Panc1 (cell line): ENCODE results near the gene SMIM7.

Experiments used
- CTCF ChIP-seq: fragments of 450-650 bp; IDR thresholded peaks from 2 replicates; pipeline ENCODE4 v1.5.1; 2017; ENCODE audit warnings: mild to moderate bottlenecking
- POLR2AphosphoS5 ChIP-seq: IDR thresholded peaks from 2 replicates; pipeline ENCODE4 v1.6.1; 2012; ENCODE audit warnings: mild to moderate bottlenecking, low read depth, low read length, moderate library complexity
- SIN3A ChIP-seq: IDR thresholded peaks from 2 replicates; pipeline ENCODE4 v1.6.1; 2012; ENCODE audit warnings: low read depth, mild to moderate bottlenecking, low read length, moderate library complexity, borderline replicate concordance; ENCODE audit not compliant: insufficient read depth

GRCh38 chr19:16600824-16601223 lies 59.1 kb downstream of the SMIM7 start:
- TF ChIP-seq CTCF (no peak), POLR2AphosphoS5 (no peak), SIN3A (no peak)
